CD4-positive, alpha-beta T cell treated with Interleukin-10 for 1 hour (primary cell): ENCODE results near the gene NUMA1.

Experiments used
- DNase-seq: peaks from one replicate; pipeline ENCODE4 v3.0.0-alpha.2; 2020

NUMA1 gene

DNA sequence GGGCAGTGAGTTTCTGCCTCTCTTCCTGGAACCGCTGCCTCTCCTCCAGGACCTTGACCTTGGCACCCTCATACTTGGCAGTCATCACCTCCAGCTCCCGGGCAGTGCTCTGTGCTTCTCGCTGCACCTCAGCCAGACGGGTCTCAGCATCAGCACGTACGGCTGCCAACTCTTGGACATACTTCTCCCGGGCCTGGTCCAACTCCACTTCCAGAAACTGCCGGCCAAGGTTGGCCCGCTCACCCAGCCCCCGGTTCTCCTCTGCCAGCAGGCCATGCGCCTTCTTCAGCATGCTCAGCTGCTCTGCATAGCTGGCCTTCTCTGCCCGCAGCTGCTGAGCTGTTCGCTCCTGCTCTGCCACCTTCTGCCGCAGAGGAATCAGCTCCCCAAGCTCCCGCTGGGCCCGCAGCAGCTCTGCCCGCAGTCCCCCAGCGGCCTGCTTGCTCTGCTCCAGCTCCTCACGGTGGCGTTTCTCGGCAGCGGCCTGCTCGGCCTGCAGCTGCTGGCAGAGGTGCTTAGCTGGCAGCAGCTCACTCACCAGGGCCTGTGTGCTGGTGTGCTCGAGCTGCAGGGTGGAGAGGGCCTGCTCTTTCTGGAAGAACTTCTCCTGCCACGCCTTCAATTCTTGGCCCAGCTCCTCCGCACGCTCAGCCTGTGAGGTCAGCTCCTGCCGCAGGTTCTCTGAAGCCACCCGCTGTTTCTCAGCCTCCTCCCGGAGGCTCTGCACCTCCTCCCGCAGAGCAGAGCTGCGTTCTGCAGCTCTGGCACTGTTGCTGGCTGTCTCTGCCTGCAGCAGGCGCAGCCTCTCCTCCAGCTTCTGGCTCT lies 67.2 kb downstream of the NUMA1 start:
- no peak for DNase-seq

DNA sequence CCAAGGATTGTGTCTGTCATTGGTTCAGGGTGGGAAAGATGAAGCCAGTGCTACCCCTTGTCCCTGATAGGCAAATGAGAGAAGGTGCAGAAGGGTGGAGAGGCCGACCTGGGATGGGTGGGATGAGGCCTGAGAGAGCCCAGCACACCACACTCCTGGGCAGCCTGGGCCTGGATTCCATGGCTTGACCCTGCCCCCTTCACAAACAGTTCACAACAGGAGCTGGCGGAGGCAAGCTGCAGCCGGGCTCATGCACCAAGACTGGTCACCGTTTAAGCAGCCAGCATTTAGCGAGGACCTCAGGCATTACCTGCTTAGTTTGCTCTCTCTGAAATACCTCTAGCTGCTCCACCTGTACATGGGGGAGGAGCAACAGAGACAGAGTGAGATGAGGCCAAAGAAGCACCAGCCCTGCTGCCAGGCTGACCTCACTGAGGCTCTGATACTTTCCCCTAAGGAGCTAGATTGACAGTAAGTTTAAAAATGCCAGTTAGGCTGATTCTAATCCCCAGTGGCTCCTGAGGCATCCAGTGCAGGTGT lies 68.2 kb downstream of the NUMA1 start:
- DNase-seq: no peak

DNA sequence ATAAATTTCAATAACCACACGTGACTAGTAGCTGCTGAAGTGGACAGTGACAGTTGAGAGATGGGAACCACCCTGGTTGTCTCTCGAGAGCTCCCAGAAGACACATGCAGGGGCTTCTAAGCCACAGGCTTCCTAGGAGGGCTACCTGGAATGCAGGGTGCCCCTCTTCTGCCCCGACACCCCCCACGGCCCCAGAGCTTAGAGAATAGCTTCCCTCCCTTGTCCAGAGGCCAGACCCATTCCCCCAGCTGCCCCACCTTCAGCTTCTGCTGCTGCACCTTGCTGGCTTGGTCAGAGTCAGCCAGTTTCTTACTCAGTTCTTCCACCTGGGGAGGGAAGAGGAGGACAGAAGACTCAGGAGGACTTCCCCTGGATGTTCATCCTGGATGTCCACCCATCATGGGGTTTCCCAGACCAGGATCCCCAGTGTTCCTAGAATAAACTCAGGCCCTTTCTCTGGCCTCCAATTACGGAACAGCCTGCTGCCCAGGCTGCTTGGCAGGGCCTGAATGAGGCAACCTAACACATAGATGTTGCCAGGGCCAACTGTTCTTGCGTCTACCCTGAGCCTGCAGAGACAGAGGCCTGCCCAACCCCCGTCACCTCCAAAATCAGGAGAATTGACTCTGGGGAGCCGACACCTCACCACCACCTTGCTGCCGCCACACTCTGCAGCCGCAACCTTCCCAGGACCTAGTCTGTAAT lies 69.7 kb downstream of the NUMA1 start:
- no peak for DNase-seq

DNA sequence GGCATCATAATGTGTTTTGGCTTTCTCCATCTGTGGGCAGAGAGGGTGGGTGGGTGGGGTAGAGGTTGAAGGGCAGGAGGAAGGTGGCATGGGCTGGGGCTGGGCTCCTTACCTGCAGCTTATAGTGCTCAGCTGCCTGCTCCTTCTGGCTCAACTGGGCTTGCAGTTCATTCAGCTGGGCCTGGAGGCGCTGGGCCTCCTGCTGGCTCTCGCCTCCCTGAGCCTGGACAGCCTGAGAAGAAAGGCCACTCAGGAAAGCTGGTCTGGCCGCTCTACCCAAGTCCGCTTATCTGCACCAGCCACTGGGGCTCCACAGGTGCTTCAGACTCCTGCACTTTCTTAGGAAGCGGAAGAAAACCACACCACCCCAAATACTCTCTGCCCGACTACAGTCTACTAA lies 71.2 kb downstream of the NUMA1 start:
- no peak for DNase-seq

DNA sequence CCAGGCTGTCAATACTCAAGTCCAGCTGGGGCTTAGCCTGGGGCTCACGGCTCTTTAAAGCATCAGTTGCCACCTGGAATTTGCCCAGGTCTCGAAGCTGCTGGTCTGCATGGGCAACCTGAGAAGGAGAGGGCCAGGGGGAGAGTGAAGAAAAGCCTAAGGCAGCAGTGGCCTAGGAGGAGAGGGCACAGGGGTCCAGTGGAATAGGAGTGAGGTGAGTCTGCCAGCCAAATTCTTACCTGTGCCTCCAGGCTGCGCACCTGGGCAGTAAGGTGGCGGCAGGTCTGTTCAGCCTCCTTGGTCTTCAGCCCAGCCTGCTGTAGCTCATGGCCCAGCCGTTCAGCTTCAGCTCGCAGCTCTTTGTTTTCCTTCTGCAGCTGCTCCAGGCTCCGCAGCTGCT lies 71.6 kb downstream of the NUMA1 start:
- DNase-seq: no peak

DNA sequence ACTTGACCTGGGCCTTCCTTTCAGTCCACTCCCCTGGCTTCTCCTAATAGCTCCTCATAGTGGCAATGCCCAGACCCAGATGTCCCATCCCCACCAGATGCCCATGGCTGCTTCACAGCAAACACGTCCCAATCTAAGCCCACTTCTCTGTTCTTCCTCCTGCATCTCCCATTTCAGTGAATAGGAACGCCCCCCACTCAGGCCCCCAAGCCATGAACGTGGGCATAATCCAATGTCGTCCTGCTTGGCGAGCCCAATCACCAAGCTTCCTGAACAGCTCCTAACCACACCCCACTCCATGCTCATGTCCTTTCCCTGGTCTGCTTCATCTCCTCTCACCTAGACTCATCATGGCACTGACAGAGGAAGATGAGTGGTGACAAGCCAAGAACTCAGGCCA lies 72.8 kb downstream of the NUMA1 start:
- no peak for DNase-seq

DNA sequence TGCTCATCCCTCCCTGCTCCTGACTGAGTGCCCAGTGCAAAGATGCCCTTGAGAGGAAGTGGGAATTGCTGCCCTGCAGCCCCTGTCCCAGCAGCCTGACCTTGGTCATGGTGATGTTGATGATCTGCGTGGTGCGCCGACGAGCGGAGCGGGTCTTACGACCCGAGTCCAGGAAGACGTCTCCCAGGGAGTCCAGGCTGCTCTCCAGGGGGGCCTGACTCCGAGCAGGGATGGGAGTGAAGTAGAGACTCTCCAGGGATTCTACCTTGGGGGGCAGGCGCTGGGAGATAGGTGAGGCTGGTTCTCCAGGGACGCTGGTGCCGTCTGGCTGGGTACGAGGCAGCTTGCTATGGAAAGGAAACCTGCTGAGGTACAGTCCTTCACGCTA lies 73.3 kb downstream of the NUMA1 start:
- DNase-seq: no peak

DNA sequence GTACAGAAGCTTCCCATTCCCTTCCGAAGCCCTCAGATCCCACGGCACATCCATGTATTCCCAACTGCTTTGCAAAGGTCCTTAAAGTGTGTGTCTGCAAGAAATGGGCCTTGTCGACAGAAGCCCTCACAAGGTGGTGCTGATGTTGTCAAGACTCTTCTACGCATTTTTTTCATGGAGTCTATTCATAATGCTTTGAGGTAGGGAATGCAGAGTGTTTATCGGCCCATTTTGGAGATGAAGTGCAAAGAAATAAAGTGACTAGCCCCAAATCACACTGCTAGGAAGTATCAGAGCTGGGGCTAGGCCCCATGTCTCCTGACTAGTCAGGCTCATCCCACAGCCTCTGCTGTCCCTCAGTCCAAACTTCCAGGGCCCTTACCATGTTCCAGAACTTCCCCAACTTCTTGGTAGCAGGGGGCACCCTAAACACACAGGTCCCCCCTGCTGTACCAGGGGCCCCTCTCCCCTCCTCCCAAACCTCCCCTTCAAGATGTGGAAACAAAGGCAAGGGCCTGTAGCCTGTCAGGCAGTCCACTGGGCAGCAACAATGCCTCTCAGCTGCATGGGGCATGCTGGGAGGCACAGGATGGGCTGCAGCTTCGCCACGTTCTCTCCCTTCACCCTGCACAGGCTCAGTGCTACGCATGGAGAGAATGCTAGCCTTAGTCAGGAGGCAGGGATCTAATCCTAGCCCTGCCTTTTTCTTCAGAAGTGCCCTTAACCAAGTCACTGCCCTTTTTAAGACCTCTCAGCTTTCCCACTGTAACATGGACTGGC lies 73.8 kb downstream of the NUMA1 start:
- no peak for DNase-seq

DNA sequence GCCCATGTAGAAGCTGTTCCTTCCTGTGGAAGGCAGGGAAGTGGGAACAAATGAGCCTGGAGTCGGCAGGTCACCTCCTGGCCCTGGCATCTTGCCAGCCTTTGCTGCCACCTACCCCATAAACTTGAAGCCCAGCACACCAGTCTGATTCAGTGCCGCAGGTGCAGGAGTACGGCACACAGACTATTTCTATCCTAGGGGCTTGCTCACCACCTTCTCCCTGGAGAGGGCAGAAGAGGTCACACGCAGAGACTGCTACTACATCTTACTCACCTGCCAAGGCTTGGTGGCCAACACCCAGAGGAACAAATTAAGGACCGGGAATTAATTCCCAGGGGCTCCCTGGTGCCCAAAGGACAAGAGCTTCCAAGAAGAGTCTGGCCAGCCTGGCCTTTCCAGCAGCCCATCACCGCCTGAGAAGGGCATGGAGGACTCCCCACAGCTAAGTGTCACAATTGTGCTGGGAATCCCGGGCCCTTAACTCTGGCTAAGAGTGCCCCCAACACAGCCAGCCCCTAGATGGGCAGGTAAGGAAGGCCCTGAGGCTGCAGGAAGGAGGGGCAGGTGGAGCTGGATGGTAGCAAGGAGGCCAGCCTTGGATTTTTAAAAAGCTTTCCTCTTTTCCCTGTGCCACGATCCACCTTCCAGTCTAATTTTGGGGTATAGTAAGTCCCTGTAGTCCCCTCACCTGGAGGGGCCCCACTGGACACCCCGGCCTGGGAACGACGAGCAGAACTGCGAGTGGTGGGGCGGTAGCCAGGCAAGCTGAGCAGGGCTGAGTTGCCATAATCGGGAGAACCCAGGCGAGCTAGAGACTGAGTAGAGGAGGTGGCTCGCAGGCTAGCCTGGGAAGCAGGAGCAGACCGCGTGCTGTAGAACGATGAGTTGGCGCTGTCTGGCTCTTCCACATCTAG lies 74.7 kb downstream of the NUMA1 start:
- DNase-seq: no peak

DNA sequence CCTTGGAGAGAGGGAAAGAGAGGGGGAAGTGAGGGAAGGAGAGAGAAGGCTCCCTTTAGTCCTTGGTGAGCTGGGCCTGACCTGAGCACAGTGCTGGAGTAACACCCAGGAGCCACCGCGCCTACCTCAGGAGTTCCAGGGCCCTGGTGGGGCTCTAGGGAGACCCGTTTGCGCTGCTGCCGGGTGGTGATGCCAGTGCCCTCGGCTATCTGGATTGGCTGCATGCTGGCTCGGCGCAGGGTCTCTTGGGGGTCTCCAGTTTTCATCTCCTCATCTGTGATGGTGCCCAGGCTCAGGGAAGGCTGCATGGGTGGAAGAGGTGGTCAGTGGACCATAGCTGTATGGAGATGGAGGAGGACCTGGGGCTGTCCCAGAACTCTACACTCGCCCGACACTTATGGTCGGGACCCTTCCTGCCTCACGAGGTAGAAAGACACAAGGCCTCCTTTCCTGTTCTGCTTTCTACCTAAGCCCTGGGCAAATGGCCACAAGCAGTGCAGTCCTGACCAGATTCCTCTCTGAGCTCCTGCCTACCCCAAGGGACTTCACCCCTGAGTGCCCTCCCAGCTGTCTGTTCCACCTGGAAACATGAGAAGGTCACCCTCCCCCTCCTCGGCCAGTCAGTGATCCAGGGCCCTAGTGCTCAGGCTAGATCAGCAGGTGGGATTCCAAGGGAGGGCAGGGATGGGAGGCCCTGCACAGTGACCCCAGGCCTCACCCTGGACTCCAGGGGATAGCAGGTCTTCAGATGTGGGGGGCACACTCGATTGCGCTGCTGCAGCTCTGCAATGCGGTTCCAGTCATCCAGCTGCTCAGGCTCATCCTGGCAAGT lies 75.6 kb downstream of the NUMA1 start:
- DNase-seq: no peak

DNA sequence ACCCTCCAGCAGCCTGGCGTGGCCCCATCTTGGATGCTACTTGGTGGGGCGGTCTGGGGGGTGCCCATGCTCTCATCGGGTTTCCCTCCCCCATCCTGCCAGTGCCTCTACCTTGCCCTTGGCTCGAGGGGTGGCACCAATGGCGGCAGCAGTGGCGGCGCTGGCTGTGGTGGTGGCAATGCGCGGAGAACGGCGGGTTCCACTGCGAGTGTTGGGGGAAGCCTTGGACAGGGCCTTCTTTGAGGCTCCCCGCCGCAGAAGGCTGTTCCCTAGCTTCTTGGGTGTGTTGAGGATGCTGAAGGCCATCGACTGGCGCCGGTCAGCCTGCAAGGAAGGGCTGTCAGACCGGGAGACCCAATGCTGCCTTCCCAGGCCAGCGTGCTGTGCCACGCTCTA lies 76.6 kb downstream of the NUMA1 start:
- no peak for DNase-seq

DNA sequence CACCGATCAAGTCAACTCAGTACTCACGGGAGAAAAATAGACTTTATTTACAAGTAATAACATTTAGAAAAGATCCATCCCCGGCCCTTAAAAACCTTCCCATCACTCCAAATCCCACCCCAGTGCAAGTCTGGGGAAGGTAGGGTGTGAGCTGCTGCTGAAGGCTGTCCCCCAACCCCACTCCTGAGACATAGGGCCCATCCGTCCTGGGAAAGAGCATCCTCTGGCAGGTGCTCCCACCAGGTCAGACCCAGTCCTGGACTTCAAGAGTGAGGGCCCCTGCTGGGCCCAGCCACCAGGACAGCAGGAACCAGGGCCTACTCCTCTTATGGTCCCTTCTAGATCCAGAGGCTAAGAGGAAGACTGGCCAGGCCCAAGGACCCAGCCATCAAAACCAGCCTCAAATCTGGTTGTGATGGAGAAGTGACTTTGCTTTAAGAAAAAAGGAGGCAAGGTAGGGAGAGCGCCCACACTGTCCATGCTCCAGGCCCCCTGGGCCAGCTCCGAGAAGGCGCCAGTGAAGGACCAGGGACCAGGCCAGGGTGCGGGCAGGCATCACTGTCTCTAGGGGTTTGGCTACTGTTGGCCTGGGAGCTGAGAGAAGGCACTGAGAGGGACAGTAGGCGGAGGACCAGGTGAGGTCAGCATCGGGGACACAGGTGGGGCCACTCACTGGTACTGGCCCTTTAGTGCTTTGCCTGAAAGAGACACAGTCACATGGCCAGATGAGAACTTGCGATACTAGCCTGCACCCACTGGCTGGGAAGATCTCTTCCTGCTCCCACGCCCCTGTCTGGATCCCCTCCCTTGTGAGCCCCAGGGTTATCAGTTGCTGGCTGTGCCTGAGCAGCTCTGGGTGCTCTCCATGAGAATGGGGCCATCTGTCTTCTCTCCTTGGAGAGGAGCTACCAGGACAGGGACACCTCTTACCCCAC lies 77.2 kb downstream of the NUMA1 start:
- no peak for DNase-seq

DNA sequence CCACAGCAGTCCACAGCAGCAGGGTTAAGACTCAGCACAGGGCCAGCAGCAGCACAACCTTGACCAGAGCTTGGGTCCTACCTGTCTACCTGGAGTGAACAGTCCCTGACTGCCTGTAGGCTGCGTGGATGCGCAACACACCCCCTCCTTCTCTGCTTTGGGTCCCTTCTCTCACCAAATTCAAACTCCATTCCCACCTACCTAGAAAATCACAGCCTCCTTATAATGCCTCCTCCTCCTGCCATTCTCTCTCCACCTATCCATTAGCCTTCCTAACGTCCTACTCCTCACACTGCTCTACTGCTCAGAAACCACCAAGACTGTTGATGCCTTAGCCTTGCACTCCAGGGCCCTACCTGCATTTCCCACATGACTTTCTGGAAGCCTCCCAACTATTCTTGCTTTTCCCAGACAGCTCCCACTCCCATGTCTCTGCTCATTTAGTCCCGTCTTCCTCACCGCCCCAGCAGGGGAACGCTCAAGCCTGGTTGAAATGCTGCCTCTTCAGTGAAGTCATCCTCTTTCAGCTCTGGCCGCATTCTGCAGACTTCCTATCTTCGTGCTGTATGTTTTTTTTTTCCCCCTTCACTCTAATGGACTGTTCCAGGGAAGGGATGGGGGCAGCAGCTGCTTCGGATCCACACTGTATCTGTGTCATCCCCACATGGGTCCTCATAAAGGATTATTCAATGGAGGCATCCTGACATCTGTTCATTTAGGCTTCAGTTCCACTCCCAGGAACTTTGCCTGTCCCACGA lies 78.3 kb downstream of the NUMA1 start:
- DNase-seq: no peak

DNA sequence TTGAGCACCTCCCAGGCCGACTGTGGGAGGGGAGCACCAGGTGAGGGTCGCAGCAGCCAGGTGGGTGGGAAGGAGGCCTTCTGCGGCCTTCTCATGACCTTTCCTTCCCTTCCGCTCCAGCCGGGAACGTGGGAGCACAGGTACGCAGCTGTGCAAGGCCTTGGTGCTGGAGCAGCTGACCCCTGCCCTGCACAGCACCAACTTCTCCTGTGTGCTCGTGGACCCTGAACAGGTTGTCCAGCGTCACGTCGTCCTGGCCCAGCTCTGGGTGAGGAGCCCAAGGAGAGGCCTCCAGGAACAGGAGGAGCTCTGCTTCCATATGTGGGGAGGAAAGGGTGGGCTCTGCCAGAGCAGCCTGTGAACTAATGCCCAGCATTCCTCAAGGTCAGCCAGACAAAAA lies 79.1 kb downstream of the NUMA1 start:
- DNase-seq: no peak

DNA sequence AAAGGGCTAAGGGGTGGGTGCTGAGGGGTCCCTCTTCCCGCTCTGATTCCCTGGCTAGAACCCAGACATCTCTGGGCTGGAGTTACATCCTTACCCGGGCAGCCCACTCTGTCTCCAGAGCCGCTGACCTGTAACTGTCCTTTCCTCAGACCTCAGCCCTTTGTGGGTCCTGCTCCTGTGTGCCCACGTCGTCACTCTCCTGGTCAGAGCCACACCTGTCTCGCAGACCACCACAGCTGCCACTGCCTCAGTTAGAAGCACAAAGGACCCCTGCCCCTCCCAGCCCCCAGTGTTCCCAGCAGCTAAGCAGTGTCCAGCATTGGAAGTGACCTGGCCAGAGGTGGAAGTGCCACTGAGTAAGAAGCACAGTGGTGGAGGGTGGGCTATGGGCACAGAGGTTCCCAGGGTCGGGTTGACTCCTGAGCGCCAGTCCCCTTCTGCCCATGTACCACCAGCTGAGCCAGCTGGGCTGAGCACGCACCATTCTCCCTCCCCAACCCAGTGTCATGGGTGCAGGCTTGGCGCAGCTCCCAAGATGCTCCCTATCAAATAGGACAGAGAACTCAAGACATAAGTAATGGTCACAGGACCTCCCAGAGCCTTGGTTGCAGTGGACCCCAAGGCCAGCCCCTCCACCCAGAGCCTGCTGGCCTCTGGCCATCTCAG lies 80.0 kb downstream of the NUMA1 start:
- DNase-seq: no peak

DNA sequence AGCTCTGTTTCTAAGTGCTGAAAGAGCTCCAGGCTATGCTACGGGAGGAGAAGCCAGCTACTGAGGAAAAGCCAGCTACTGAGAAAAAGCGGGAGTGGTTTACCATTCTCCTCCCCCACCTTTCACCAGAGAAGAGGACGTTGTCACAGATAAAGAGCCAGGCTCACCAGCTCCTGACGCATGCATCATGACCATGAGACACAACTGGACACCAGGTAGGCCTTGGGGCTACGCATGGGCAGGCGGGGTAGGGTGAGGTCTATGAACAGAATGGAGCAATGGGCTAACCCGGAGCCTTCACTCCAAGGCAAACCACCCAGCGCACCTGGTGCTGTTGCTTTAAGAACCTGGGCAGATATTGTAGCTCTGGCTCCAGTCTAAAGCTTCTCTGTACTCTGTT lies 80.5 kb downstream of the NUMA1 start:
- no peak for DNase-seq

DNA sequence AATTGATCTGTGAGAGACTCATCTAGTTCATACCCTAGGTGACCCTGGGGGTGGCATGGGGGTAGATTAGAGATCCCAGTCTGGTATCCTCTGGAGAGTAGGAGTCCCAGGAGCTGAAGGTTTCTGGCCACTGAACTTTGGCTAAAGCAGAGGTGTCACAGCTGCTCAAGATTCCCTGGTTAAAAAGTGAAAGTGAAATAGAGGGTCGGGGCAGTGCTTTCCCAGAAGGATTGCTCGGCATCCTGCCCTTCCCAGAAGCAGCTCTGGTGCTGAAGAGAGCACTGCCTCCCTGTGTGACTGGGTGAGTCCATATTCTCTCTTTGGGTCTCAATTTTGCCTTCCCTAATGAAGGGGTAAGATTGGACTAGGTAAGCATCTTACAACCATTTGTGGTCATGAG lies 81.0 kb downstream of the NUMA1 start:
- DNase-seq: no peak

DNA sequence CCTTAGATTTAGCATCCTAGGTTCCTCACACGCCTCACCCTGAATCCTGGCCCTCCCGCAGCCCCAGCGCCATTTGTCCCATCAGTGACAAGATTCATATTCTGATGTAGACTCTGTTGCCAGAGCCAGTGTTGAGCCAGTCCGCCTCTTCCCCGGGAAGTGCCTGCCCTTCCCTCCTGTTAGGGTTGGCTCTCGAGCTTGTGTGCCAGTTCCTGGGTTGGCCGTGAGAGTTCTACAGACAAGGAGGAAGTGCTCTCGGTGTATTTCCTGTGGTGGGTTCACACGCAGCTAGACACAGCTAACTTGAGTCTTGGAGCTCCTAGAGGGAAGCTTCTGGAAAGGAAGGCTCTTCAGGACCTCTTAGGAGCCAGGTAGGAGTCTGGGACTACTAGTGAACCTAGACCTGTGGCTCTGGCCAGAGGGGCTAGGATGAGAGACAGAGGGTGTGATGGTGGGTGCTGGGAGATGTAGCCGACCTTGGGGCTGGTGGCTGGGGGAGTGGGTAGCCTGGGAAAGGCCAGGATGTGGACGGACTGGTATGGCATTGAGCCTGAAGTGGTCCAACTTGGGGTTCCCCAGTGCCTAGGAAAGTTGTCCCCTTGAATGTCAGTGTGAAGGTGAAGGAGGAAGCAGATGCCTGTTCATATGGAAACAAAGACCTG lies 81.6 kb downstream of the NUMA1 start, which contains the start of gene IL18BP:
Gene IL18BP, plus strand, starts transcription at position 261 of the 662 bp plus-strand sequence. CDS start 1,076 bp downstream, outside the sequence.
- peak; percentile 51 for DNase-seq
